Tibial nerve (tissue), 4 donors: ENCODE data around the gene FTSJ3. TPM values are rescaled to one million over a fixed set of nuclear protein-coding genes. Genes with fewer than 3 reads are reported as not detected.
A peak's percentile ranks its signal among the peaks of the same experiment; 100 is the strongest.
"Not testable (repeated sequence)": the region's sequence is repeated elsewhere in the genome, so short reads cannot be mapped to it uniquely, and the experiment has no call there.

Source experiments
- DNase-seq, 2 donors: peaks; one replicate each; pipeline ENCODE4 v3.0.0-alpha.2; 2019; ENCODE audit warnings: low spot score in 2 of 2
- H3K27ac ChIP-seq, 4 donors: fragments of 200-600 bp; sonication (generic) in 3 of 4; one replicate each; pipeline ENCODE4 v1.5.1; 2017 to 2019; ENCODE audit warnings: mild to moderate bottlenecking in 1 of 4
- H3K27me3 ChIP-seq, 2 donors: fragments of 200-600 bp; sonication (generic) in 1 of 2; one replicate each; pipeline versions ENCODE4 v1.5.1 to v1.6.0; 2017 to 2019
- H3K36me3 ChIP-seq, 3 donors: fragments of 200-600 bp; sonication (generic); one replicate each; pipeline ENCODE4 v1.5.1; 2018 to 2019
- H3K4me1 ChIP-seq, 4 donors: fragments of 200-600 bp; sonication (generic) in 3 of 4; one replicate each; pipeline ENCODE4 v1.5.1; 2017 to 2019
- H3K4me3 ChIP-seq, 4 donors: fragments of 200-600 bp; sonication (generic) in 3 of 4; one replicate each; pipeline ENCODE4 v1.5.1; 2017 to 2019; ENCODE audit warnings: mild to moderate bottlenecking in 1 of 4, moderate library complexity in 1 of 4
- H3K9me3 ChIP-seq, 4 donors: fragments of 200-600 bp; sonication (generic) in 3 of 4; one replicate each; pipeline ENCODE4 v1.5.1; 2017 to 2019
- EP300 ChIP-seq, 2 donors: sonication (generic); formaldehyde crosslinking; IDR thresholded peaks; one replicate each; pipeline ENCODE4 v1.6.1; 2017; ENCODE audit warnings: antibody characterized with exemption in 2 of 2, mild to moderate bottlenecking in 1 of 2
- POLR2A ChIP-seq, 2 donors: fragments of 450-650 bp; IDR thresholded peaks; one replicate each; pipeline ENCODE4 v1.6.1; 2017; ENCODE audit warnings: antibody characterized with exemption in 2 of 2, mild to moderate bottlenecking in 2 of 2, moderate library complexity in 2 of 2
- WGBS, 2 donors: methylation state at CpG; one replicate each; pipeline ENCODE4 v1.1.5; 2018; 5-methylcytosine and 5-hydroxymethylcytosine counted together
- total RNA-seq, 4 donors: library from RNA; depleted of rRNA; stranded (reverse); fragments of >200 nt; gene quantifications; one replicate each; pipeline ENCODE4 v1.1.0, GENCODE V29; 2016
- TF ChIP-seq, protein P1 (sequence below), 5 experiments: fragments of 200-600 bp in 3 of 5; fragments of 450-650 bp in 2 of 5; sonication (generic) in 3 of 5; IDR thresholded peaks; one replicate each; pipeline ENCODE4 v1.5.1; 2016 to 2019; ENCODE audit warnings: antibody characterized with exemption in 5 of 5, mild to moderate bottlenecking in 3 of 5, moderate library complexity in 2 of 5

FTSJ3 gene
- total RNA-seq, 4 donors from 2014 or later = 32.8 to 69.3 (median 43.2) TPM

DNA sequence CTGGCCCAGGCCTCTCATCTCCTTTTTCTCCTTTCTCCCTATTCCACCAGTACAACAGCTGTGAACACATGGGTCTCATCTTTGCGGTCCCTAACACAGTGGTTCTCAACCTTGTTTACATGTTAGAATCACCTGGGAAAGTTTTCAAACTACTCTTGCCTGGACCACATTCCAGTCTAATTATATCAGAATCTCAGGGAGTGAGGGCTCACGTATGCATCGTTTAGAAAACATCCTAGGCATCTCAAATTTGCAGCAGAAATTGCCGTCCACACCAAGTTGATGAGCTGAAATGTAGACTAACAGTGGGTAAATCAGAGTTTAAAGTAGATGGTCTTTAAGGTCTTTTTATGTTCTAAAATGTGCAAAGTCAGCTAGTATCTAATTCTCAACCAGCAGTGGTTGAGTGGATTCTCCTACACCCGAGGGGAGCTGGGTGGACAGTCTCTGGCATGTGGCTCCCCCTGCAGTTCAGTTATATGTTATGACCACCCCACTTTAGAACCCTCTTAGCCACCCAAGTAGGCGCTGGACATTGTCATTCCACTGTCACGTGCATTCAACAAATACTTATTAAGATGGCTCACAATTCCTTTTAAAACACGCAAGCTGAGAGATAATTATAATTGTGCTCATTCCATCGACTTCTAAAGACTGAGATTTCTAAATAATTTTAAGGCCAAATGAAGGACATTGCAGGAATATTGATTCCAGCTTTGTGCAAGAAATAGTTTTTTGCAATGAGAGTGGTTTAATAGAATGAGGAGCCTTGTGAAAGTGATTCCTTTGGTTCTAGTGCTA is 42.2 kb upstream of the FTSJ3 start:
- TF ChIP-seq, protein P1, sequence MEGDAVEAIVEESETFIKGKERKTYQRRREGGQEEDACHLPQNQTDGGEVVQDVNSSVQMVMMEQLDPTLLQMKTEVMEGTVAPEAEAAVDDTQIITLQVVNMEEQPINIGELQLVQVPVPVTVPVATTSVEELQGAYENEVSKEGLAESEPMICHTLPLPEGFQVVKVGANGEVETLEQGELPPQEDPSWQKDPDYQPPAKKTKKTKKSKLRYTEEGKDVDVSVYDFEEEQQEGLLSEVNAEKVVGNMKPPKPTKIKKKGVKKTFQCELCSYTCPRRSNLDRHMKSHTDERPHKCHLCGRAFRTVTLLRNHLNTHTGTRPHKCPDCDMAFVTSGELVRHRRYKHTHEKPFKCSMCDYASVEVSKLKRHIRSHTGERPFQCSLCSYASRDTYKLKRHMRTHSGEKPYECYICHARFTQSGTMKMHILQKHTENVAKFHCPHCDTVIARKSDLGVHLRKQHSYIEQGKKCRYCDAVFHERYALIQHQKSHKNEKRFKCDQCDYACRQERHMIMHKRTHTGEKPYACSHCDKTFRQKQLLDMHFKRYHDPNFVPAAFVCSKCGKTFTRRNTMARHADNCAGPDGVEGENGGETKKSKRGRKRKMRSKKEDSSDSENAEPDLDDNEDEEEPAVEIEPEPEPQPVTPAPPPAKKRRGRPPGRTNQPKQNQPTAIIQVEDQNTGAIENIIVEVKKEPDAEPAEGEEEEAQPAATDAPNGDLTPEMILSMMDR (IDR thresholded peaks at IDR 0.05) = peak in 1 of 5 experiments; percentile 7
- not testable (repeated sequence) for H3K4me1 ChIP-seq, H3K36me3 ChIP-seq, H3K4me3 ChIP-seq, H3K9me3 ChIP-seq, H3K27ac ChIP-seq, DNase-seq, H3K27me3 ChIP-seq
- 39 to 52% methylated on average over 9 of the region's 9 CpGs for WGBS, 2 donors

DNA sequence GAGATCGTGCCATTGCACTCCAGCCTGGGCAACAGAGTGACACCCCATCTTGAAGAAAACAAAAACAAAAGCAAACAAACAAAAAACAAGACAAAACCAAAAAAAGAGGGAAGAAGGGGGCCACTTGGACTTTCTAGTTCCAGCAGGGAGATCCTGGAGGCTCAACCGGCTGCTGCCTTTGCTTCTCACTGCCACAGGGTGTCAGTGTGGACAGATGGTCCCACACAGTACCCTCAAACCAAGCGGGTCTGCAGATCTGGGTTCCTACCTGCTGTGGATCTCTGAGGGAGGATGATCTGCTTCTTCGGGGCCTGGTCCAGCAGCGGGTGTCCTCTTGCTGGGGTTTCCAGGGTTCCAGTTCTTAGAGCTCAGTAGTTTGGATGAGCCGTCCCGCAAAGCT is 39.2 kb upstream of the FTSJ3 start:
- not testable (repeated sequence) for DNase-seq, H3K9me3 ChIP-seq, H3K27ac ChIP-seq, H3K4me3 ChIP-seq, H3K36me3 ChIP-seq, H3K27me3 ChIP-seq, H3K4me1 ChIP-seq
- WGBS, 2 donors = 64 to 74% methylated on average over 3 to 7 of the region's 7 CpGs

DNA sequence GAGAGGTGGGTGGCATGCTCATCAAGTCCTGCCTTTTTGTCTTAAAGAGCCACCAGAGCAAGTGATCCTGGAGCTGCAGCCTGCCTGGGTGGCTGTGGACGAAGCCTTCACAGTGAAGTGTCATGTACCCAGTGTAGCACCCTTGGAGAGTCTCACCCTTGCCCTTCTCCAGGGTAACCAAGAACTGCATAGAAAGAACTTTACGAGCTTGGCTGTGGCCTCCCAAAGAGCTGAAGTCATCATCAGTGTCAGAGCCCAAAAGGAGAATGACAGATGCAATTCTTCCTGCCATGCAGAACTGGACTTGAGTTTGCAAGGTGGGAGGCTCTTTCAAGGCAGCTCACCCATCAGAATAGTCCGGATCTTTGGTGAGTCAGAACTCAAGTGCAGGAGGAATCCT is 31.8 kb upstream of the FTSJ3 start:
- Histone ChIP-seq H3K27me3 (no peaks in the 10 kb centered on the region), H3K4me3 (no peak overlapping the region), H3K36me3 (no peaks in the 10 kb centered on the region), H3K4me1 (no peaks in the 10 kb centered on the region), H3K9me3 (no peaks in the 10 kb centered on the region), H3K27ac (no peak overlapping the region)
- no peak for DNase-seq
- 50 to 77% methylated on average over 3 of the region's 3 CpGs for WGBS, 2 donors
- TF ChIP-seq, protein P1 (IDR thresholded peaks at IDR 0.05) = no peak
- TF ChIP-seq EP300 (IDR thresholded peaks at IDR 0.05) (no peak), POLR2A (IDR thresholded peaks at IDR 0.05) (no peak)

DNA sequence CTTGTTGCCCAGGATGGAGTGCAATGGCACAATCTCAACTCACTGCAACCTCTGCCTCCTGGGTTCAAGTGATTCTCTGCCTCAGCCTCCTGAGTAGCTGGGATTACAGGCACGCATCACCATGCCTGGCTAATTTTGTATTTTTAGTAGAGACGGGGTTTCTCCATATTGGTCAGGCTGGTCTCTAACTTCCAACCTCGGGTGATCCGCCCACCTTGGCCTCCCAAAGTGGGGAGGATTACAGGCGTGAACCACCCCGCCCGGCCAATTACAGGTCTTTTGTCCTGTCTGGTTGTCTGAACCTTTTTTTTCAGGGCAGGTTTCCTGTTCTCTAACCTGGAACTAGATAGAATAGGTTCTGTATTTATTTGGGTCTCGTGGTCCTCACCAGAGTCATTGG is 29.0 kb upstream of the FTSJ3 start:
- WGBS, 2 donors = 89 to 95% methylated on average over 8 of the region's 8 CpGs
- not testable (repeated sequence) for H3K36me3 ChIP-seq, H3K4me1 ChIP-seq, H3K4me3 ChIP-seq, H3K9me3 ChIP-seq, DNase-seq, H3K27me3 ChIP-seq, H3K27ac ChIP-seq

DNA sequence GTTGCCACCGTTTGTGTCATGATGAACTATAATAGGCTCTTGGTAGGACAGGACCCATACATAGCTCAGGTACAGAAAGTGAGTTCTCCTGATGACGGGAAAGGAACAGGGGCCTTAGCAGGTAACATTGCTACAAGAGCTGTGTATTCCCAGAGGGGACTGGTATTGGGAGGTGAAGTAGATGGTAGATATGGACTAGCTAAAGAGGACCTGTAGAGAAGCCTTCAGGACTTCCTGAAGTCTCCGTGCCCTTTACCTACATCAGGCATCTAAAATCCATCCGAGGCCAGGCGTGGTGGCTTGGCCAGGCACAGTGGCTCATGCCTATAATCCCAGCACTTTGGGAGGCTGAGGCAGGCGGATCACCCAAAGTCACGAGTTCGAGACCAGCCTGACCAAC is 27.7 kb upstream of the FTSJ3 start:
- no peak overlapping the region for H3K4me3 ChIP-seq
- no peak for DNase-seq
- TF ChIP-seq EP300 (IDR thresholded peaks at IDR 0.05) (no peak), POLR2A (IDR thresholded peaks at IDR 0.05) (no peak)
- TF ChIP-seq, protein P1 (IDR thresholded peaks at IDR 0.05) = no peak
- no peaks in the 10 kb centered on the region for H3K9me3 ChIP-seq
- H3K4me1 ChIP-seq = no peaks in the 10 kb centered on the region
- WGBS, 2 donors = 89 to 92% methylated on average over 8 of the region's 8 CpGs
- H3K27me3 ChIP-seq = no peaks in the 10 kb centered on the region
- no peaks in the 10 kb centered on the region for H3K36me3 ChIP-seq
- no peak overlapping the region for H3K27ac ChIP-seq

DNA sequence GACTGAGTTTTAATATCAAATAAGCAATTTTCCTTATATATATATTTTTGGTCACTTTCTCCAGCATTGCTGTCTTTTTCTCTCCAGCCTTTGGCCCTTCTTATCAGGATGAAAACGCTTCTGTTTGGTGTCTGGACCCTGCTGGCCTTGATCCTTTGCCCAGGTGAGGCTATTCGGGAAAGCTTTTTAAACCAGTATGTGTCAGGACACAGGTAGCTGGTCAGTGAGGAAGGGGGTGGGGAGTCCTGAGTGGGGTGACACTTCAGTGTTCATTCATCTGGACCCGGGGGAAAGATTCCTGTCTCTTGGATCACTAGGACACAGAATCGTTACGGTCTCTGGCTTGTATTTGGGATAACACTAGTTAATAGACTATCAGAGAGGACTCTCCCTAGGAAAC is 27.2 kb upstream of the FTSJ3 start:
- Histone ChIP-seq H3K4me3 (no peak overlapping the region), H3K36me3 (no peaks in the 10 kb centered on the region), H3K9me3 (no peaks in the 10 kb centered on the region), H3K27ac (no peak overlapping the region), H3K4me1 (no peaks in the 10 kb centered on the region), H3K27me3 (no peaks in the 10 kb centered on the region)
- DNase-seq = no peak
- WGBS, 2 donors = 80 to 90% methylated on average over 5 of the region's 5 CpGs
- no peak for TF ChIP-seq POLR2A (IDR thresholded peaks at IDR 0.05)
- TF ChIP-seq EP300 (IDR thresholded peaks at IDR 0.05) = no peak
- TF ChIP-seq, protein P1 (IDR thresholded peaks at IDR 0.05) = no peak
